ENCODE data around the gene CEBPA.
"Not testable (repeated sequence)": the region's sequence is repeated elsewhere in the genome, so short reads cannot be mapped to it uniquely, and the experiment has no call there.

Gene CEBPA

GRCh38 chr19:33297401-33298145, 4.8 kb downstream of the CEBPA start:
- H3K27me3 ChIP-seq (ENCODE audit: insufficient read depth, poor library complexity, severe bottlenecking): no peaks in the 10 kb centered on the region
- DNase-seq (ENCODE audit: low read depth in 1 of 2, low spot score in 1 of 2): peak in 1 of 2 experiments; percentile 51
- no peak overlapping the region for H3K4me3 ChIP-seq (replicated peaks; ENCODE audit: insufficient read depth, low read length)
- TF ChIP-seq GABPA (IDR thresholded peaks at IDR 0.05; ENCODE audit: low read depth) (no peak), SPI1 (IDR thresholded peaks at IDR 0.05; ENCODE audit: borderline replicate concordance, low read depth) (no peak), POLR2AphosphoS5 (IDR thresholded peaks at IDR 0.05; ENCODE audit: low read depth) (peak; percentile 61)
- H3K27ac ChIP-seq (replicated peaks): peak overlapping the region; percentile 90

DNA sequence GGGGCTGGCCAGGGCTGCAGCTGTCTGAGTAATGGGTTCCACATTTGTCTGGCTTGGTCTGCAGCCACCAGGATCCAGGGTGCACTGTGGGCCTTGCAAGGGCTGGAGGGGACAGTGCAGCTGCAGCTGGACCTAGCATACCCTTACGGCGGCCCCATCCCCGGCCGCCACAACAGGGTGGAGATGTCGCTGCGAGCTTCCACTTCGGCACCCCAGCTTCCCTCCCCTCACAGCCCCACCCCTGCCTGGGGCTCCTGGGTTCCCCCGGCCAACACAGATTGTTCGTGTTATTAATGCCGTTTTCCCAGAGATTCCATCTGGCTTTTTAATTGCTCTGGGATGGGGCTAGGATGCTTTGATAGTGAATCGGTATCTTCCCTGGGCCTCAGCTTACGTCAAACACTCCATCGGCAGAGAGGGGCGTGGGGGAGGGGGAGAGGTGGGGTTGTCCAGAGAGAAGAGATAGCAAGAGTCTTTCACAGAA, 5.8 kb downstream of the CEBPA start:
- TF ChIP-seq GABPA (IDR thresholded peaks at IDR 0.05; ENCODE audit: low read depth) (no peak), SPI1 (IDR thresholded peaks at IDR 0.05; ENCODE audit: borderline replicate concordance, low read depth) (no peak), POLR2AphosphoS5 (IDR thresholded peaks at IDR 0.05; ENCODE audit: low read depth) (no peak)
- TF ChIP-seq, protein P1, sequence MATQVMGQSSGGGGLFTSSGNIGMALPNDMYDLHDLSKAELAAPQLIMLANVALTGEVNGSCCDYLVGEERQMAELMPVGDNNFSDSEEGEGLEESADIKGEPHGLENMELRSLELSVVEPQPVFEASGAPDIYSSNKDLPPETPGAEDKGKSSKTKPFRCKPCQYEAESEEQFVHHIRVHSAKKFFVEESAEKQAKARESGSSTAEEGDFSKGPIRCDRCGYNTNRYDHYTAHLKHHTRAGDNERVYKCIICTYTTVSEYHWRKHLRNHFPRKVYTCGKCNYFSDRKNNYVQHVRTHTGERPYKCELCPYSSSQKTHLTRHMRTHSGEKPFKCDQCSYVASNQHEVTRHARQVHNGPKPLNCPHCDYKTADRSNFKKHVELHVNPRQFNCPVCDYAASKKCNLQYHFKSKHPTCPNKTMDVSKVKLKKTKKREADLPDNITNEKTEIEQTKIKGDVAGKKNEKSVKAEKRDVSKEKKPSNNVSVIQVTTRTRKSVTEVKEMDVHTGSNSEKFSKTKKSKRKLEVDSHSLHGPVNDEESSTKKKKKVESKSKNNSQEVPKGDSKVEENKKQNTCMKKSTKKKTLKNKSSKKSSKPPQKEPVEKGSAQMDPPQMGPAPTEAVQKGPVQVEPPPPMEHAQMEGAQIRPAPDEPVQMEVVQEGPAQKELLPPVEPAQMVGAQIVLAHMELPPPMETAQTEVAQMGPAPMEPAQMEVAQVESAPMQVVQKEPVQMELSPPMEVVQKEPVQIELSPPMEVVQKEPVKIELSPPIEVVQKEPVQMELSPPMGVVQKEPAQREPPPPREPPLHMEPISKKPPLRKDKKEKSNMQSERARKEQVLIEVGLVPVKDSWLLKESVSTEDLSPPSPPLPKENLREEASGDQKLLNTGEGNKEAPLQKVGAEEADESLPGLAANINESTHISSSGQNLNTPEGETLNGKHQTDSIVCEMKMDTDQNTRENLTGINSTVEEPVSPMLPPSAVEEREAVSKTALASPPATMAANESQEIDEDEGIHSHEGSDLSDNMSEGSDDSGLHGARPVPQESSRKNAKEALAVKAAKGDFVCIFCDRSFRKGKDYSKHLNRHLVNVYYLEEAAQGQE (IDR thresholded peaks at IDR 0.05; ENCODE audit: insufficient replicate concordance, low read depth): no peak
- TF ChIP-seq, protein P2, sequence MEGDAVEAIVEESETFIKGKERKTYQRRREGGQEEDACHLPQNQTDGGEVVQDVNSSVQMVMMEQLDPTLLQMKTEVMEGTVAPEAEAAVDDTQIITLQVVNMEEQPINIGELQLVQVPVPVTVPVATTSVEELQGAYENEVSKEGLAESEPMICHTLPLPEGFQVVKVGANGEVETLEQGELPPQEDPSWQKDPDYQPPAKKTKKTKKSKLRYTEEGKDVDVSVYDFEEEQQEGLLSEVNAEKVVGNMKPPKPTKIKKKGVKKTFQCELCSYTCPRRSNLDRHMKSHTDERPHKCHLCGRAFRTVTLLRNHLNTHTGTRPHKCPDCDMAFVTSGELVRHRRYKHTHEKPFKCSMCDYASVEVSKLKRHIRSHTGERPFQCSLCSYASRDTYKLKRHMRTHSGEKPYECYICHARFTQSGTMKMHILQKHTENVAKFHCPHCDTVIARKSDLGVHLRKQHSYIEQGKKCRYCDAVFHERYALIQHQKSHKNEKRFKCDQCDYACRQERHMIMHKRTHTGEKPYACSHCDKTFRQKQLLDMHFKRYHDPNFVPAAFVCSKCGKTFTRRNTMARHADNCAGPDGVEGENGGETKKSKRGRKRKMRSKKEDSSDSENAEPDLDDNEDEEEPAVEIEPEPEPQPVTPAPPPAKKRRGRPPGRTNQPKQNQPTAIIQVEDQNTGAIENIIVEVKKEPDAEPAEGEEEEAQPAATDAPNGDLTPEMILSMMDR (IDR thresholded peaks at IDR 0.05; ENCODE audit: insufficient read depth, low read length): no peak
- Histone ChIP-seq H3K27ac (replicated peaks) (peak overlapping the region; percentile 90), H3K4me3 (replicated peaks; ENCODE audit: insufficient read depth, low read length) (no peak overlapping the region), H3K27me3 (ENCODE audit: insufficient read depth, poor library complexity, severe bottlenecking) (no peaks in the 10 kb centered on the region)
- DNase-seq (ENCODE audit: low read depth in 1 of 2, low spot score in 1 of 2): no peak

GRCh38 chr19:33295621-33296487, 6.5 kb downstream of the CEBPA start:
- Histone ChIP-seq H3K27ac (replicated peaks) (peak overlapping the region; percentile 90), H3K27me3 (ENCODE audit: insufficient read depth, poor library complexity, severe bottlenecking) (no peaks in the 10 kb centered on the region), H3K4me3 (replicated peaks; ENCODE audit: insufficient read depth, low read length) (no peak overlapping the region)
- TF ChIP-seq SPI1 (IDR thresholded peaks at IDR 0.05; ENCODE audit: borderline replicate concordance, low read depth) (no peak), POLR2AphosphoS5 (IDR thresholded peaks at IDR 0.05; ENCODE audit: low read depth) (0 out of 2 replicates have a peak, but pooled peaks have one; percentile 5)
- TF ChIP-seq, protein P2 (IDR thresholded peaks at IDR 0.05; ENCODE audit: insufficient read depth, low read length): no peak
- TF ChIP-seq, protein P1 (IDR thresholded peaks at IDR 0.05; ENCODE audit: insufficient replicate concordance, low read depth): no peak
- peak in 1 of 2 experiments; percentile 78 for DNase-seq (ENCODE audit: low read depth in 1 of 2, low spot score in 1 of 2)

GRCh38 chr19:33295046-33295445, 7.3 kb downstream of the CEBPA start:
- not testable (repeated sequence) for H3K4me3 ChIP-seq (replicated peaks; ENCODE audit: insufficient read depth, low read length); DNase-seq (ENCODE audit: low read depth in 1 of 2, low spot score in 1 of 2); H3K27me3 ChIP-seq (ENCODE audit: insufficient read depth, poor library complexity, severe bottlenecking)
- H3K27ac ChIP-seq (replicated peaks): peak overlapping the region; percentile 90

Data from HL-60 (cell line).